ENCODE measurements around the gene RASSF4.

DNA sequence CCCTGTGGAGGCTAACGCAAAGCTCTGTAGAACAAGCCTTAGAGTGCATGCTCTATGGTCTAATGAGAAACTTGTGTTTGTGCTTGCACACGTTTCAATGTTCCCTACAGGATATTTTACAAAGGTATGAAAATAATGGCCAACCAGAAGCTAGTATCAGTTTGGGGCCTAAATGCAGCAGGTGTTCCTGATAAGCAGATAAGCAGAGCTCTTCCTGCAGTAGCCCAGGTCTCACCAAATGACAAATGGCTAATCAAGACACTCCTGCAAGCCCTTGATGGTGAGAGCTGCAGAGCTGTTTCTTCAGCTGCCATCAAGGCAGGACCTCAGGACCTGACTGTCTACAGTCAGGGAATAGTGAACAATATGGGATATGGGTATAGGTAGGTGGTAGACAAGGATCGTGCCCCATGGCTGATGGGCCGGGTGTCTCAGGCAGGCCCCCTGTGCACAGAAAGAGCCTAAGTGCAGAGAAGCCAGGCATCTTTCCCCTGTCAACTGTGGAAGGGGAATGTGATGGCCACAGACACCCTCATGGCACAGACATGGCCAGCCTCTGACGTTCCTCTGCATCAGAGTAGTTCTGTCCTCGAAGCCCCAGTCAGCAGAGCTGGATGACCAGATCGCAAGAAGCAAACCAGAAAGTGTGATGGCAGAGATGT lies 23.2 kb upstream of the RASSF4 start:
- TF ChIP-seq JUND (IDR thresholded peaks at IDR 0.05), result no peak
- TF ChIP-seq, protein P1, sequence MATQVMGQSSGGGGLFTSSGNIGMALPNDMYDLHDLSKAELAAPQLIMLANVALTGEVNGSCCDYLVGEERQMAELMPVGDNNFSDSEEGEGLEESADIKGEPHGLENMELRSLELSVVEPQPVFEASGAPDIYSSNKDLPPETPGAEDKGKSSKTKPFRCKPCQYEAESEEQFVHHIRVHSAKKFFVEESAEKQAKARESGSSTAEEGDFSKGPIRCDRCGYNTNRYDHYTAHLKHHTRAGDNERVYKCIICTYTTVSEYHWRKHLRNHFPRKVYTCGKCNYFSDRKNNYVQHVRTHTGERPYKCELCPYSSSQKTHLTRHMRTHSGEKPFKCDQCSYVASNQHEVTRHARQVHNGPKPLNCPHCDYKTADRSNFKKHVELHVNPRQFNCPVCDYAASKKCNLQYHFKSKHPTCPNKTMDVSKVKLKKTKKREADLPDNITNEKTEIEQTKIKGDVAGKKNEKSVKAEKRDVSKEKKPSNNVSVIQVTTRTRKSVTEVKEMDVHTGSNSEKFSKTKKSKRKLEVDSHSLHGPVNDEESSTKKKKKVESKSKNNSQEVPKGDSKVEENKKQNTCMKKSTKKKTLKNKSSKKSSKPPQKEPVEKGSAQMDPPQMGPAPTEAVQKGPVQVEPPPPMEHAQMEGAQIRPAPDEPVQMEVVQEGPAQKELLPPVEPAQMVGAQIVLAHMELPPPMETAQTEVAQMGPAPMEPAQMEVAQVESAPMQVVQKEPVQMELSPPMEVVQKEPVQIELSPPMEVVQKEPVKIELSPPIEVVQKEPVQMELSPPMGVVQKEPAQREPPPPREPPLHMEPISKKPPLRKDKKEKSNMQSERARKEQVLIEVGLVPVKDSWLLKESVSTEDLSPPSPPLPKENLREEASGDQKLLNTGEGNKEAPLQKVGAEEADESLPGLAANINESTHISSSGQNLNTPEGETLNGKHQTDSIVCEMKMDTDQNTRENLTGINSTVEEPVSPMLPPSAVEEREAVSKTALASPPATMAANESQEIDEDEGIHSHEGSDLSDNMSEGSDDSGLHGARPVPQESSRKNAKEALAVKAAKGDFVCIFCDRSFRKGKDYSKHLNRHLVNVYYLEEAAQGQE (IDR thresholded peaks at IDR 0.05; ENCODE audit: low read depth), result no peak
- TF ChIP-seq, protein P2, sequence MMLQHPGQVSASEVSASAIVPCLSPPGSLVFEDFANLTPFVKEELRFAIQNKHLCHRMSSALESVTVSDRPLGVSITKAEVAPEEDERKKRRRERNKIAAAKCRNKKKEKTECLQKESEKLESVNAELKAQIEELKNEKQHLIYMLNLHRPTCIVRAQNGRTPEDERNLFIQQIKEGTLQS (IDR thresholded peaks at IDR 0.05), result no peak
- no peak for TF ChIP-seq POLR2A (IDR thresholded peaks at IDR 0.05; ENCODE audit: borderline replicate concordance, extremely low read depth, insufficient read depth, insufficient read length)
- TF ChIP-seq, protein P3, sequence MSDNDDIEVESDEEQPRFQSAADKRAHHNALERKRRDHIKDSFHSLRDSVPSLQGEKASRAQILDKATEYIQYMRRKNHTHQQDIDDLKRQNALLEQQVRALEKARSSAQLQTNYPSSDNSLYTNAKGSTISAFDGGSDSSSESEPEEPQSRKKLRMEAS (IDR thresholded peaks at IDR 0.05), result no peak
- TF ChIP-seq, protein P4, sequence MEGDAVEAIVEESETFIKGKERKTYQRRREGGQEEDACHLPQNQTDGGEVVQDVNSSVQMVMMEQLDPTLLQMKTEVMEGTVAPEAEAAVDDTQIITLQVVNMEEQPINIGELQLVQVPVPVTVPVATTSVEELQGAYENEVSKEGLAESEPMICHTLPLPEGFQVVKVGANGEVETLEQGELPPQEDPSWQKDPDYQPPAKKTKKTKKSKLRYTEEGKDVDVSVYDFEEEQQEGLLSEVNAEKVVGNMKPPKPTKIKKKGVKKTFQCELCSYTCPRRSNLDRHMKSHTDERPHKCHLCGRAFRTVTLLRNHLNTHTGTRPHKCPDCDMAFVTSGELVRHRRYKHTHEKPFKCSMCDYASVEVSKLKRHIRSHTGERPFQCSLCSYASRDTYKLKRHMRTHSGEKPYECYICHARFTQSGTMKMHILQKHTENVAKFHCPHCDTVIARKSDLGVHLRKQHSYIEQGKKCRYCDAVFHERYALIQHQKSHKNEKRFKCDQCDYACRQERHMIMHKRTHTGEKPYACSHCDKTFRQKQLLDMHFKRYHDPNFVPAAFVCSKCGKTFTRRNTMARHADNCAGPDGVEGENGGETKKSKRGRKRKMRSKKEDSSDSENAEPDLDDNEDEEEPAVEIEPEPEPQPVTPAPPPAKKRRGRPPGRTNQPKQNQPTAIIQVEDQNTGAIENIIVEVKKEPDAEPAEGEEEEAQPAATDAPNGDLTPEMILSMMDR (IDR thresholded peaks at IDR 0.05 in 2 of 3, conservative IDR thresholded peaks at IDR 0.05 in 1 of 3; ENCODE audit: borderline replicate concordance in 1 of 3, insufficient read depth in 1 of 3, low read depth in 2 of 3, low read length in 2 of 3), result no peak
- TF ChIP-seq FOSL1 (IDR thresholded peaks at IDR 0.05; ENCODE audit: low read depth), result no peak
- TF ChIP-seq TCF7L2 (IDR thresholded peaks at IDR 0.05; ENCODE audit: borderline replicate concordance, extremely low read depth, insufficient read depth, insufficient read length), result no peak
- TF ChIP-seq RAD21 (IDR thresholded peaks at IDR 0.05; ENCODE audit: low read depth), result no peak
- no peak for TF ChIP-seq EZH2 (IDR thresholded peaks at IDR 0.05)
- no peak for TF ChIP-seq EZH2phosphoT487 (IDR thresholded peaks at IDR 0.05; ENCODE audit: borderline replicate concordance)
- TF ChIP-seq CEBPB (IDR thresholded peaks at IDR 0.05; ENCODE audit: low read depth), result no peak
- TF ChIP-seq SP1 (IDR thresholded peaks at IDR 0.05; ENCODE audit: low read depth), result no peak
